HG03342 (cell line): ENCODE results near the gene DOK4.

Experiments
- ATAC-seq: cut with Tn5 transposase; IDR thresholded peaks from one replicate; pipeline ENCODE4 v1.9.1; 2021; ENCODE audit warnings: mild to moderate bottlenecking, moderate library complexity; ENCODE audit not compliant: unreplicated experiment

Gene DOK4

DNA sequence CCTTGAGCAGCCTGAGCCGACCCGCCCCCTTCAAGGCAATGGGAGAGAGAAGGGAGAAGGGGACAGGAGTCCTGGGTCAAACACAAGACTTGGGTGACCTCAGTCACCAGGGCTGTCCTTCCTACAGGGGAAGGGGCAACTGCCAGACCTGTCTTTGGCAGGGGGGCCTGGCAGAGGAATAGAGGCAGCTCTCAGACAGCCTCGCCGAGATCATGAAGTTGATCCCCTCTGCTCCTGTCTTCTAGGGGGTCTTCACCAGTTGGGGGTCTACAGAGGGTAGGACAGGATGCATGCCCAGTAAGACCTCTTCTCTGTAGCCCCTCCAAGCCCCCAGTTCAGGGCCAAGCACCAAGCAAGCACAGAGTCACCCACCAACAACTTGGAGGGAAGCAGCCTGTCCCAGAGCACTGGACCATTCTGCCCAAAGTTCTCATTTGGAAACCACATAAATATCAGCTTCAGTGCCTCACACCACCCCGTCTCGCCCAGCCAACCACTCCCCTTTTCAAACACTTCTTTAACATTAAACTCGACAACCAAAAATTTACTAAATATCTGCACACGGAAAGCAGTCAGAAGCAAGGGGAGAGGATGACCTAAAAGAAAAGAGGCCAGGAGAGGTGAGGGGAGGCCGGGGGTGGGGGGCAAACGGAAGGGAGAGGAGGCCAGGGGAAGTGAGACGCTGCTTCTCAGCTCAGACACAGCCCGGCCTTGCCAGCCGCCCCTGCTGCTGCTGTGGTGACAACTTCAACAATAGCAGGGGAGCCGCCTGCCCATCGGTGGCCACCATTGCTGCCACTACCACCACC is 7.7 kb downstream of the DOK4 start:
- no peak for ATAC-seq

DNA sequence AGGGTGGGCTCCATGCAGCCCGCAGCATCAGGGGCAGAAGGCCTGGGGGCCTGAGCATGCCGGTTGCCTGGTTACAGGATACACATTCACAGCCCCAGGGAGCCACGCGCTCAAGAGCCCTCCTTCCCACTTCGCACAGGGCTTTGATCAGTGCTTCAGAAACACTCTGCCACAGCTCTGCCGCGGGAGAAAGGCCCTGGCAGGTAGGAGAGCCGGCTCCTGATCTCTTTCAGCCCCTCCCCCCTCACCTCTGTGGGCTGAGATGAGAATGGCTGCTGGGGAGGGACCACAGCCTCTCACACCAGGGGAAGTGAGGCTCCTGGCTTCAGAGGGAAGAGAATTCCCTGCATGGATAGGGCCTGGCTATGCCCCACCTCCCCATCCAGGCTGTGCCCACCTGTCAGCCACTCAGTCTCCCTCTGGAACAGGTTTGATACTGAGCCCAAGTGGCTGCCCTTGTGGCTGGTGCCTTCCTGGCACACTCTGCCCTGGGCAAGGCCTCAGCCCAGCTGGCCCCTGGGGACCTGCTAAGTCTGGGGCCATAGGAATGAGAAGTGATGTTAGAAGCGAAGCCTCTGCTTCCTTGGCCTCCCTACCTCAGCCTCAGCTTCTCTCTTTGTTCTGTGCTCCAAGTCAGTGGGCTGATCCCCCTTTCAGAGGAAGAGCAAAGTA is 8.6 kb downstream of the DOK4 start:
- ATAC-seq = no peak

- no peak for ATAC-seq
Measured at GRCh38 chr16:57476546-57477410, 9.5 kb downstream of the DOK4 start.

GRCh38 chr16:57475711-57476339 is 10.5 kb downstream of the DOK4 start:
- ATAC-seq = peak; percentile 98

DNA sequence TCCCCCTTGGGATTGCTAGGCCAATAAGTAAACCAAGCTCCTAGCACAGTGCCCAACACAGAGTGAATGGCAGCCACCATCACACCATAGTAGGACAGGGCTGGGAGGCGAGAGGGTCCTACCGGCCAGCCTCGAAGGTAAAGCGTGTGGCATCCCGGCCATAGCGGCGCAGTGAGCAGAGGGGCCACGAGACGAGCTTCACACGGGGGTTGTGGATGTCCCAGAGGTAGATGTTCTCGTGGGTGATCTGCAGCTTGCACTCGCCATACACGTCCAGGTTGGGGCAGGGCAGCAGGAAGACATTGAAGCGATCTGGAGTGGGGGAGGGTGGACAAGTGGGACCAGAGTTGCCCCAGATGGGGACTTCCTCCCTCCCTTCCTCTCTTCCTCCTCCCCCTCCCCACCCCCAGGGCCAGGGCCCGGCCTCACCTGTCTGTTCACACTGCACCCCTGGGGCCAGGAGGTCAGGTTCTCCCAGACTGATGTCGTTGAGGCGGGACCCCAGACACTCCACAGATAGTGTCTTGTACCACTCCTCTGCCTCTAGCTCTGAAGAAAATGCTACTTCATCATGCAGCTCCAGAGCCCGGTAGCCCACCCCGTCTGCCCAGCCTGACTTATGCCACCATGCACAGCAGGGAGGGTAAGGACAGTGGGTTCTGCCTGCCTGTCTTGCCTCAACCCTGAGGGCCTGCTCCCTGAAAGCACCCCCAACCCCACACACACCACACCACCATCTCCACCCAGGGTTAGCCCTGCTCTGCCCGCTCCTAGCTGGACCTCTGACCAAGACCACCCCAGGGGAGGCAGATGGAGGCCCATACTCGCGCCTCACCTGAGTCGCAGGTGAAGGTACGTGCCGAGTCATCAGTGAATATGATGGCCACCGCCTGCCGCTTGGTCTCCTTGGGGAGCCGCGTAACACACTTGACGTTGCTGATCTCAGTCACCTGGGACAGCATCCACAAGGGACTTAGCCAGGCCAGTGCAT is 11.3 kb downstream of the DOK4 start:
- no peak for ATAC-seq

DNA sequence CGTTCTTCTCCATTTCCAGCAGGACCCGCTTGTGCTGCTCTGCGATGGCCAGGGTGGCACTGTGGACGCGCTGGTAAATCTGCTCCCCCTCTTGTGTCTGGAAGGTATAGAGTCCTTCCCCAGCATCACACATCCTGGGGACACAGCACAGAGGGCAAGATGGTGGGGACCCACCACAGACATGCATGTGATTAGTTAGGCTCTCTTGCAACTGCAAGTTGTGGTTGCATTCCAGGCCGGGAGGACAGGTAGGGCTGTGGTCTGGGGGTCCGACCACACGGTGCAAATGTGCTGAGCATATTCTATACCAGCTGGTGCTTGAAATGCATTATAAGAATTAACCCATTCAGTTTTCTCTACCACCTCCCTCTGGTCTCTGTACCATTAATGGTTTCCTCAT is 12.4 kb downstream of the DOK4 start:
- no peak for ATAC-seq

DNA sequence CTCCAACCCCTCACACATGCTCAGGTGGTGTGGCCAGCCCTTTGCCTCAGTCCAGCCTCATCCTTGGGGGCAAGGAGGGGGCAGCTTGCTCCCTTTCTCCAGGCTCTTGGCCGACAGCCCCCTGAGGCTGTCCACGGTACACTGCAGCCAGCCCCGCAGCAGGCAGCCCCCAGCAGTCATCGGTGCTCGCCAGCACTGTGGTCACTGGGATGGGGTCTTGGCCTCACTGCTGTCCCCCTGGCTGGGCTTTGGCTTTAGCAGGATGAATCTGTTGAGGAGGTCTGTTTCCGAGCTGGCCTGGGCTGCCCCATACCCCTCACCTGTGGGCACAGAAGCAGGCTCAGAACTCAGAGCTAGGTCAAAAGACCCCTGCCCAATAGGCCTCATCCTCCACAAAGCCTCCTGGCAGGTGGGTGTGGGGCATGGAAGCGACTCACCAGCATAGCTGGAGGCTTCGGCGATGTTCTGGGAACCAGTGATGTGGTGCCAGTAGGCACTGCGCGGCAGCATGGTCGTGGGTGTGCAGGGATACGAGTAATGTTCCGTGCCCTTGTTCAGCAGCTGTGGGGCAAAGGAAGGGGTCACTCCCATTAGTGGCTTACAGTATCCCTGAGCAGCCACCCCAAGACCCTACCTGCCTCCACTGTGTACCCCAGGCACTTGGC is 13.0 kb downstream of the DOK4 start:
- no peak for ATAC-seq

- no peak for ATAC-seq
Measured at GRCh38 chr16:57472665-57473060, 13.6 kb downstream of the DOK4 start.

GRCh38 chr16:57471852-57472664 is 14.2 kb downstream of the DOK4 start:
- no peak for ATAC-seq

- ATAC-seq = no peak
Measured at GRCh38 chr16:57471209-57471608, 15.1 kb downstream of the DOK4 start.

- ATAC-seq = no peak
Measured at GRCh38 chr16:57470711-57471110, 15.6 kb downstream of the DOK4 start.

DNA sequence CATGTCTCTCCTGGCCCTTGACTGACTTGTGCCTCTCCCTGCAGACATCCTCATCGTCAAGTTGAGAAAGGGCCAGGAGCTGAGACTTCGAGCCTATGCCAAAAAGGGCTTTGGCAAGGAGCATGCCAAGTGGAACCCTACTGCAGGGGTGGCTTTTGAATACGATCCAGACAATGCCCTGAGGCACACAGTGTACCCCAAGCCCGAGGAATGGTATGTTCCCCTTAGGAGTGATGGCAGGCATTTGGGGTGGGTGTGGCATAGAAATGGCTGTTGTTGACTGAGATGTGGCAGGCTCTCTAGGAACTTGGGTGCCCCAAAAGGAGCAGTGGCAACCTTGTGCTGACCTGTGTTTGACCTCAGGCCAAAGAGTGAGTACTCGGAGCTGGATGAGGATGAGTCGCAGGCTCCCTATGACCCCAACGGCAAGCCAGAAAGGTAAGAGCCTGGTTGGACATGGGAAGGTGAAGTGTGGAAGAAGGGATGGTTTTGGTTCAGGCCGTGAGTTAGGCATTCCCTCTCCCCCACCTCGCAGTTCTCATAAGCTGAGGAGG is 16.3 kb downstream of the DOK4 start:
- no peak for ATAC-seq

DNA sequence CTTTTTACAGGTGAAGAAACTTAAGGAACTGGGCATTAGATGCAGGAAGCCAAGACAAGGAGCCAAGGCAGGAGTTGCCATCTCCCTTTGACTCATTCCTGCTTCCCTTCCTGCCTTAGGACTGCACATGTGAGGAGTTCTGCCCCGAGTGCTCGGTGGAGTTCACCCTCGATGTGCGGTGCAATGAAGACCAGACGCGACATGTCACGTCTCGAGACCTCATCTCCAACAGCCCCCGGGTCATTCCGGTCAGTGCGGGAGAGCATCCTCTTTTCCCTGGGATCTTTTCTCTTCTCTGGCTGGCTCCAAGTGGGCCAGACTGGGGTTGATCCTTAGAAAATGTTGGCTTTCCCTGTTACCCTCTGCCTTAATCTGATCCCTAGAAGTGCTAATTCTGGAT is 17.2 kb downstream of the DOK4 start:
- ATAC-seq = no peak

- no peak for ATAC-seq
Measured at GRCh38 chr16:57468346-57468745, 17.9 kb downstream of the DOK4 start.

- no peak for ATAC-seq
Measured at GRCh38 chr16:57464523-57464922, 21.8 kb downstream of the DOK4 start.

DNA sequence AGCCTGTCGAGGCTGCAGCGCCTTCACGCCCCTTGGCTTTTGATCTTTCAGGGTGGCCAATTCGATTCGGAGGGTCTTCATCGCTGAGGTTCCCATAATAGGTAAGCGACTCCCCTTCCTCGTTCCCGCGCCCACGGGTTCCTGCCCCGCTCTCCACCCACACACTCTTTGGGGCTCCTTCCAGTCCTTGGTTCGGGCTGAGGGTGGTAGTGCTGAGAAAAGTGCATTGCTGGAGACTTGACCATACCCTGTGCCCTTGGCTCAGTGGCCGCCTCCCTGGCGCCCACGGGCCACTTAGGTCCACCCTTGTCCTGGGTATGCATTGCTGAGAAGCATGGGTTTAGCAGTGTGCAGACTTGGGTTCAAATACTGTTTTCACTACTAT is 23.3 kb downstream of the DOK4 start:
- peak; percentile 3 for ATAC-seq

- peak; percentile 90 for ATAC-seq
Measured at GRCh38 chr16:57462209-57462977, 23.9 kb downstream of the DOK4 start, which contains the start of gene POLR2C. TSS of gene POLR2C (plus strand) at chr16:57462679. CDS start at chr16:57462725, 46 bp downstream.
